HG02973 (cell line): Measurements from ENCODE around the gene SCFD2.
"Not testable (repeated sequence)": the region's sequence is repeated elsewhere in the genome, so short reads cannot be mapped to it uniquely, and the experiment has no call there.

Source experiments
- ATAC-seq: cut with Tn5 transposase; IDR thresholded peaks from one replicate; pipeline ENCODE4 v1.9.1; 2021; ENCODE audit warnings: moderate library complexity; ENCODE audit not compliant: unreplicated experiment

Gene SCFD2

DNA sequence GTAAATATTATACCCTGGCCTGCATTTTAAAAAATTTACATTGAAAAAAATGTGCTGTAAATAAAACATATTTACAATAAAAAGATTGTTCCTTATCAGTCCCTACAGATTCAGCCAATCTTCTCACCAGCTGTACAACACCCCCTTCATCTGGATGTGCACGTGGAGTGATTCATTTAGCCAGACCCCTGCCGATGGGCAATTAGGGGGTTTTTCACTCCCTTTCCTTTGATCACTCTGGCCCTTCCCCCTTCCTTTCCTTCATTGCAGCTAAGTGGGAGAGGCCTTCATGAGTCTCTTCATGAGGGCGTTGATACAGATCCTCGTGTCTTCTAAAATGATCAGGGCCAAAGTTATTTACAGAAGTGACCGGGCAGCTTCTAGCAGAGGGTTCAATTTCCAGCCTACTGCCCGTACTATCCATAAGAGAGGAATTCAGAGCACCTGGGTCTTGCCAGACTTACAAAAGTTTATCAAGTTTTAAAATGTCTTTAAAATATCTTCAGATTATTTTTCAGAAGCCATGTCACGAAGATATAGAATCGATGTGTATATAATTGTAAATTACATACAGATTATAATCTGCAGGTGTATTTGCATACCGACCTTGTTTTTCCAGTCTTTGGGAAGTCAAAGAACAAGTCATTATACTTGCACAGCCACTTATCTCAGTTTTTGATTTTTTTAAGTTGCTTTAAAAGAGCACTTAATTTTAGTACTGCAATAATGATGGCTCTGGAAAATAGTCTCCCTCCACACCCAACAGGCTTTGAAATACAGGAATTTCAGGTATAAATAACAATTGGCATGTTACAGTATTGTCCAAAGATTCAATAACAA is 525.1 kb downstream of the SCFD2 start:
- ATAC-seq, result no peak

- no peak for ATAC-seq
These were observed 526.9 kb downstream of the SCFD2 start for GRCh38 chr4:52838729-52839586.

GRCh38 chr4:52837716-52838558 is 527.9 kb downstream of the SCFD2 start:
- ATAC-seq, result no peak

DNA sequence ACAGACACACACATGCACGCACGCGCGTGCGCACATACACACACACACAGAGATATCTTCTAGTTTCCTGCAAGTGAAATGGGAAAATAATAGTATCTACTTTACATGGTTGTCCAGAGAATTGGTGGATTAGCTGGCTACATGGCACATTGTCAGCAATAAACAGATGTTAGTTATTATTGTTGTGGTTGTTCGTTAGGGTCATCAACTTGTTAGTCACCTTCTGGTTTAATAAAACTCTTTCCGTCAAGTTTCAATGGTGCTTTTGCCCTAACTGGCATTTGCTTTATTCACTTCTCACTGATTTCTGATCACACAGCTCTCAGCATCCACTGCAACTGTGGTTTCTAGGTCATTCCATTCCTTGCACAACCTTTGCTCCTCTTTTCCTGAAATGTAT is 529.2 kb downstream of the SCFD2 start:
- no peak for ATAC-seq

DNA sequence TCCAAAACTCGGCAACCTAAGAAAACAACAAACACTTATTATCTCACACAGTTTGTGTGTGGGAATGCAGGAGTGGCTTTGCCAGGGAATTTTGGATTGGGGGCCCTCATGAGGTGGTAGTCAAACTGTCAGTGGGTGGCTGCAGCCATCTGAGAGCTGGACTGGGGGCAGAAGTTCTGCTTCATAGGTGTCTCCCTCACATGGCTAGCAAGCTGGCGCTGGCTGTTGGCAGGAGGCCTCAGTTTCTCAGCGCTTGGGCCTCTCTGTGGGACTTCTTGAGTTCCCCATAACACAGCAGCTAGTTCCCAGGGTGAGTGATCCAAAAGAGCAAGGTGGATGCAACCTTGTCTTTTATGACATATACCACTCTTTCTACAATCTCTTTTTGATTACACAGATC is 529.7 kb downstream of the SCFD2 start:
- no peak for ATAC-seq

DNA sequence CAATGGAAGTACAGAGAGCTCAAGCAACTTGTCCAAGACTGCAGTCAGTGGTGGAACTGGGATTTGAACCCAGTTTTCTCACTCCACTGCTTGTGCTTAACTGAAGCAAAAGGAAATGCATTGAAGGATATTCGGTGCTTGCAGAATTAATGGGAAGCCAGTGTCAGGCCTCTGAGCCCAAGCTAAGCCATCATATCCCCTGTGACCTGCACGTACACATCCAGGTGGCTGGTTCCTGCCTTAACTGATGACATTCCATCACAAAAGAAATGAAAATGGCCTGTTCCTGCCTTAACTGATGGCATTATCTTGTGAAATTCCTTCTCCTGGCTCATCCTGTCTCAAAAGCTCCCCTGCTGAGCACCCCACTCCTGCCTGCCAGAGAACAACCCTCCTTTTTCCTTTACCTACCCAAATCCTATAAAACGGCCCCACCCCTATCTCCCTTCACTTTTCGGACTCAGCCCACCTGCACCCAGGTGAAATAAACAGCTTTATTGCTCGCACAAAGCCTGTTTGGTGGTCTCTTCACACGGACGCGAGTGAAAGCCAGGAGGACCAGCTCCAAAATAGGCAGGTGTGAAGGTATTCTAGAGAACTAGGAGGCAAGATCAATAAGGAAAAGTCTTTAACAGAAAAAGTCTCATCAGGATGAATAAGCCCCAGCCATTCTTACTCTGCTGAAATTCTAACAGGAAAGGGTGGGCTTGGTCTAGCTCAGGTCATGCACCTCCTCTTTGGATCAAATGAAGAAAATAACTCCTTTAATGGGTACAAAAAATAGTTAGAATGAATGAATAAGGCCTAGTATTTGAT is 531.0 kb downstream of the SCFD2 start:
- ATAC-seq, result not testable (repeated sequence)

GRCh38 chr4:52833941-52834525 is 531.8 kb downstream of the SCFD2 start:
- ATAC-seq, result no peak

GRCh38 chr4:52825460-52826090 is 540.3 kb downstream of the SCFD2 start:
- ATAC-seq, result no peak

DNA sequence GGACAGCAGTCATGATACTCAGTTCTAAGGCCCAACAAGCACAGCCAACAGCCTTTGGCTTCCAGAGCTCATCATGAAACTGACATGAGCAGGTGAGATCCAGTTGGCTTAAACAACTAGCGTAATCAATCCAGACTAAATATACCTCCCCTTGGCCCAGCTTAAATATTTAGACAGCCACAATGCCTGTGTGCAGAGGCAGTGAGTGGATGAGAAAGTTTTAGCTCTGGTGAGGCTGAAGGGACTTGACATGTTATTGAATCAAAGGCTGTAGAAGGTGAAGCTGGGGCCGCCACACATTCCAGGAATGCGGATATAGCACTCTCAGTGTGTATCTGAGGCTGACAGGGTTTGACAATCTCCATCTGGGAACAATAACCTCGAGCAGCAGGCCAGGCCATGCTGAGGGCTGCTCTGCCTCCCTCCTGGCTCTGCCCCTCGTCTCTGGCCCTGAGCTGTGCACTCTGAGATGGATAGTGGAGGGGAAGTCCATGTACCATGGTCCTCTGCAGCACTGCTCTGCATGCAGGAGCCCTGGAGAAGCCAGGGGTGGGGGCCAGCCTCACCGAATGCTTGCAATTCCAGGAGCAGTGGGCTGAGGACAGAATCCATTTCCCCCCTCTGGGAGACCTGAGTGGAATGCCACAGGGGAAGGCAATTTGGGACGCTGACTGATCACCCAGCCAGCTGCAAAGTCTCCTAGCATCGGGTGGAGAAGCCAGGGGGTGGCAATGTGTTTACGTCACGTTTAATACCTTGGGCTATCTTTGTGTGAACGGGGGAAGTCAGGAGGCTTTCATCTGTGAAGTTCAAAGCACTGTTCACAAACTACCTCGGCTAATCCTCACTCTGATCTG is 541.0 kb downstream of the SCFD2 start:
- no peak for ATAC-seq

GRCh38 chr4:52824270-52824602 is 541.6 kb downstream of the SCFD2 start:
- no peak for ATAC-seq

DNA sequence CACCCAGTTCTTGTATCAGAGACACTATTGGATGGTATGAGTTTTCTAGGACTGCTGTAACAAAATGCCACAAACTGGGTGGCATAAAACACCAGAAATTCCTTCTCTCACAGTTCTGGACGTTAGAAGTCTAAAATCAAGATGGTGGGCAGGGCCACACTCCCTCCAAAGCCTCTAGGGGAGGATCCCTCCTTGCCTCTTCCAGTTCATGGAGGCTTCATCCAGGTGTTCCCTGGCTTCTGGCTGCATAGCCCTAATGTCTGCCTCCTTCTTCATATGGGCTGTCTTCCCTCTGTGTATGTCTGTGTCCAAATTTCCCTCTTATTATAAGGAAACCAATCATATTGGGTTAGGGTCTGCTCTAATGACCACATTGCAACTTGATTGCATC is 542.2 kb downstream of the SCFD2 start:
- no peak for ATAC-seq
